GM23338 (cell line): ENCODE results near the gene IRF2BP2. TPM values are rescaled to one million over a fixed set of nuclear protein-coding genes. Genes with fewer than 3 reads are reported as not detected.
A peak's percentile ranks its signal among the peaks of the same experiment; 100 is the strongest.

Source experiments
- ATAC-seq: fragments of 200-7000 bp; cut with Tn5 transposase; 3 replicates; pipeline ENCODE4 v1.9.1; 2020
- DNase-seq: peaks from one replicate; pipeline ENCODE4 v3.0.0-alpha.2; 2015; ENCODE audit warnings: low spot score
- H2AFZ ChIP-seq: fragments of 200-600 bp; sonication (generic); 2 replicates; pipeline ENCODE4 v1.8.0; 2016; ENCODE audit warnings: antibody characterized with exemption, mild to moderate bottlenecking, moderate library complexity
- H3F3A ChIP-seq: fragments of 200-600 bp; sonication (generic); replicated peaks from 2 replicates; pipeline ENCODE4 v1.8.0; 2017; ENCODE audit warnings: antibody characterized with exemption, mixed run types, low read depth
- H3K27ac ChIP-seq: fragments of 200-600 bp; sonication (generic); 2 replicates; pipeline ENCODE4 v1.6.1; 2016; ENCODE audit warnings: low read depth
- H3K27me3 ChIP-seq: fragments of 200-600 bp; sonication (generic); 2 replicates; pipeline ENCODE4 v1.8.0; 2016; ENCODE audit warnings: mild to moderate bottlenecking, mixed run types, moderate library complexity; ENCODE audit not compliant: insufficient read depth
- H3K36me3 ChIP-seq: fragments of 200-600 bp; sonication (generic); 2 replicates; pipeline ENCODE4 v1.8.0; 2016; ENCODE audit warnings: mild to moderate bottlenecking; ENCODE audit not compliant: insufficient read depth
- H3K4me1 ChIP-seq: fragments of 200-600 bp; sonication (generic); 2 replicates; pipeline ENCODE4 v1.8.0; 2016; ENCODE audit warnings: mild to moderate bottlenecking, moderate library complexity; ENCODE audit not compliant: insufficient read depth
- H3K4me2 ChIP-seq: fragments of 200-600 bp; sonication (generic); 2 replicates; pipeline ENCODE4 v1.7.1; 2017; ENCODE audit warnings: mixed run types
- H3K4me3 ChIP-seq: fragments of 200-600 bp; sonication (generic); 2 replicates; pipeline ENCODE4 v1.6.1; 2016; ENCODE audit warnings: mixed run types
- H3K79me2 ChIP-seq: fragments of 200-600 bp; sonication (generic); replicated peaks from 2 replicates; pipeline ENCODE4 v1.8.0; 2017; ENCODE audit warnings: mild to moderate bottlenecking; ENCODE audit not compliant: insufficient read depth
- H3K9me2 ChIP-seq: fragments of 200-600 bp; sonication (generic); 2 replicates; pipeline ENCODE4 v1.8.0; 2017; ENCODE audit not compliant: insufficient read depth
- H4K20me1 ChIP-seq: fragments of 200-600 bp; sonication (generic); replicated peaks from 2 replicates; pipeline ENCODE4 v1.8.0; 2017; ENCODE audit warnings: mild to moderate bottlenecking; ENCODE audit not compliant: insufficient read depth
- H3K27ac Mint-ChIP-seq: 2 replicates; pipeline ENCODE4 v1.8.0; 2020; ENCODE audit warnings: inconsistent platforms, mild to moderate bottlenecking, moderate library complexity, mixed read lengths
- H3K27me3 Mint-ChIP-seq: 3 replicates; pipeline ENCODE4 v1.8.0; 2022; ENCODE audit warnings: low read depth, mild to moderate bottlenecking, moderate library complexity, mixed read lengths, inconsistent platforms; ENCODE audit not compliant: insufficient read depth, poor library complexity
- H3K36me3 Mint-ChIP-seq: 3 replicates; pipeline ENCODE4 v1.8.0; 2021; ENCODE audit warnings: low read depth, mild to moderate bottlenecking, inconsistent platforms, moderate library complexity, mixed read lengths
- H3K4me1 Mint-ChIP-seq: 3 replicates; pipeline ENCODE4 v1.8.0; 2020; ENCODE audit warnings: mild to moderate bottlenecking, inconsistent platforms, mixed read lengths
- H3K4me3 Mint-ChIP-seq: 3 replicates; pipeline ENCODE4 v1.8.0; 2021; ENCODE audit warnings: moderate library complexity, mild to moderate bottlenecking, inconsistent platforms, mixed read lengths
- H3K9me3 Mint-ChIP-seq: 3 replicates; pipeline ENCODE4 v1.8.0; 2020; ENCODE audit warnings: moderate library complexity, mild to moderate bottlenecking, inconsistent platforms, mixed read lengths
- CREB1 ChIP-seq: fragments of 250-450 bp; sonication (Bioruptor Pico); IDR thresholded peaks from 2 replicates; pipeline ENCODE4 v1.5.0; 2020; ENCODE audit warnings: low read depth, mild to moderate bottlenecking, moderate library complexity
- CTCF ChIP-seq, 2 experiments: fragments of 200-600 bp in 1 of 2; sonication (generic) in 1 of 2; conservative IDR thresholded peaks; 2 replicates each; pipeline versions ENCODE4 v1.5.1 to v1.6.1; 2016 to 2017; ENCODE audit warnings: antibody characterized with exemption in 2 of 2, low read depth in 2 of 2, mild to moderate bottlenecking in 2 of 2, moderate library complexity in 1 of 2
- ETS1 ChIP-seq: IDR thresholded peaks from 2 replicates; pipeline ENCODE4 v1.6.1; 2016; ENCODE audit warnings: antibody characterized with exemption
- EZH2 ChIP-seq: fragments of 200-600 bp; sonication (generic); IDR thresholded peaks from one replicate; pipeline ENCODE4 v1.8.0; 2017; ENCODE audit warnings: antibody characterized with exemption, mild to moderate bottlenecking, low read depth; ENCODE audit not compliant: unreplicated experiment
- EZH2phosphoT487 ChIP-seq: fragments of 200-600 bp; sonication (generic); IDR thresholded peaks from one replicate; pipeline ENCODE4 v1.8.1; 2018; ENCODE audit warnings: antibody characterized with exemption; ENCODE audit not compliant: unreplicated experiment
- JUNB ChIP-seq: IDR thresholded peaks from one replicate; pipeline ENCODE4 v1.6.1; 2016; ENCODE audit warnings: antibody characterized with exemption; ENCODE audit not compliant: unreplicated experiment
- NANOG ChIP-seq: IDR thresholded peaks from 2 replicates; pipeline ENCODE4 v1.6.1; 2016; ENCODE audit warnings: antibody characterized with exemption, borderline replicate concordance
- POLR2AphosphoS5 ChIP-seq: IDR thresholded peaks from 2 replicates; pipeline ENCODE4 v1.6.1; 2016; ENCODE audit warnings: antibody characterized with exemption, low read depth
- REST ChIP-seq: IDR thresholded peaks from one replicate; pipeline ENCODE4 v1.6.1; 2018; ENCODE audit warnings: antibody characterized with exemption; ENCODE audit not compliant: unreplicated experiment
- STAT1 ChIP-seq: IDR thresholded peaks from one replicate; pipeline ENCODE4 v1.6.1; 2016; ENCODE audit warnings: antibody characterized with exemption; ENCODE audit not compliant: unreplicated experiment
- ZNF114 ChIP-seq: fragments of 250-450 bp; sonication (Bioruptor Pico); IDR thresholded peaks from 2 replicates; pipeline ENCODE4 v1.5.0; 2020; ENCODE audit warnings: mild to moderate bottlenecking, moderate library complexity
- ZNF331 ChIP-seq: fragments of 250-450 bp; sonication (Bioruptor Pico); IDR thresholded peaks from 2 replicates; pipeline ENCODE4 v1.5.0; 2020; ENCODE audit warnings: low read depth, mild to moderate bottlenecking, moderate library complexity
- ZNF462 ChIP-seq: fragments of 250-450 bp; sonication (Bioruptor Pico); IDR thresholded peaks from 2 replicates; pipeline ENCODE4 v1.5.0; 2020; ENCODE audit warnings: mild to moderate bottlenecking, moderate library complexity
- polyA plus RNA-seq: library from polyadenylated mRNA; unstranded; fragments of >200 nt; fragmentation: Nextera tagmentation; extraction: Ambion mirVana; gene quantifications from 2 replicates; pipeline ENCODE4 v1.2.1, GENCODE V29; 2016
- total RNA-seq: library from RNA; depleted of rRNA; stranded (reverse); fragments of >200 nt; shearing (Covaris generic); gene quantifications from 2 replicates; pipeline ENCODE4 v1.2.3, GENCODE V29; 2014

Gene IRF2BP2
- total and polyA plus RNA-seq, 2 experiments from 2014 or later, result 19.4 to 62.4 TPM

GRCh38 chr1:234610666-234611224 lies 767 bp upstream of the IRF2BP2 start:
- Mint-ChIP-seq H3K4me1 (peaks cover 55% of the 10 kb centered on the region), H3K27me3 (peaks cover 14% of the 10 kb centered on the region), H3K36me3 (peaks cover 30% of the 10 kb centered on the region), H3K27ac (peak overlapping the region; percentile 99), H3K9me3 (peaks cover 7% of the 10 kb centered on the region; the same call in 1 of the 3 replicates), H3K4me3 (peak overlapping the region; percentile 93)
- DNase-seq (peak; percentile 92), ATAC-seq (peak; percentile 65)
- Histone ChIP-seq H3K9me2 (no peaks in the 10 kb centered on the region), H3K27me3 (no peaks in the 10 kb centered on the region), H3K27ac (peak overlapping the region; percentile 99), H3K4me3 (peak overlapping the region; percentile 72), H3F3A (peaks cover 4% of the 10 kb centered on the region; the same call in 1 of the 2 replicates), H3K4me2 (peak overlapping the region; percentile 85), H3K36me3 (no peaks in the 10 kb centered on the region; the same call in 1 of the 2 replicates), H3K79me2 (peaks cover 34% of the 10 kb centered on the region), H2AFZ (no peak overlapping the region), H4K20me1 (peaks cover 14% of the 10 kb centered on the region), H3K4me1 (peaks cover 44% of the 10 kb centered on the region)
- no peak for TF ChIP-seq ZNF114
- peak; percentile 49; the same call in 1 of the 2 replicates for TF ChIP-seq ETS1
- TF ChIP-seq ZNF462 (CRISPR knock-in tag), result no peak
- TF ChIP-seq EZH2, result no peak
- TF ChIP-seq STAT1, result no peak
- TF ChIP-seq CREB1, result peak; percentile 79
- peak; percentile 58; the same call in 1 of the 2 replicates for TF ChIP-seq POLR2AphosphoS5
- TF ChIP-seq ZNF331 (CRISPR knock-in tag), result no peak
- TF ChIP-seq NANOG, result no peak
- TF ChIP-seq EZH2phosphoT487, result no peak
- TF ChIP-seq JUNB, result no peak
- no peak for TF ChIP-seq CTCF (conservative IDR thresholded peaks at IDR 0.05; ENCODE audit: low read depth in 2 of 2)
- no peak for TF ChIP-seq REST
